ENCODE data around the gene APBB1IP. TPM values are rescaled to one million over a fixed set of nuclear protein-coding genes. Genes with fewer than 3 reads are reported as not detected.

The APBB1IP gene
- total RNA-seq, 1 experiment from 2014 or later, result not detected

DNA sequence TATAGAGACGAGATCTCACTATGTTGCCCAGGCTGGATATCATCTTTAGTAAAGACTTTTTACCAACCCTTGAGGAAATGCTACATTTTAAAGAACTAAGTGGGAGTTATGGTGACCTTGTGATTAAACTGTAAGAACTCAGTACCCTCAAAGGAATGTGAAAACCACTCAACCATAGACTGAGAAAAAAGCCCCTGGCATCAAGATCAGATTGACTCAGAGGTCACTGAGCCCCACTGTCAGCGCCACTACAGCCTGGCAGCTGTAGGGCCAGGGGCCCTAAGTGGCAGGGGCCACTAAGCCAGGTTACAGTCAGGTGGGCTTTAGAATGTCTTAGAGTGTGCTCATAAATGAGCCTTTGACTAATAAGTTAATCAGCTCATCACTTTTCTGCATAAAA is 55.9 kb downstream of the APBB1IP start:
- Histone ChIP-seq H4K8ac (replicated peaks; ENCODE audit: insufficient read length, low read depth, low read length) (no peak overlapping the region), H3K9me3 (ENCODE audit: control insufficient read depth, low read depth, low read length) (no peaks in the 10 kb centered on the region), H3K79me2 (ENCODE audit: insufficient read depth, low read length) (no peaks in the 10 kb centered on the region), H2AK5ac (ENCODE audit: insufficient read length, low read length) (no peak overlapping the region), H4K91ac (ENCODE audit: insufficient read length, low read depth, low read length) (no peak overlapping the region), H2BK5ac (ENCODE audit: insufficient read length, low read length) (no peak overlapping the region), H3K4ac (ENCODE audit: low read depth, low read length) (no peak overlapping the region), H3K56ac (ENCODE audit: insufficient read length, low read depth, low read length) (no peak overlapping the region), H3K4me2 (ENCODE audit: insufficient read depth, insufficient read length, low read length) (no peak overlapping the region), H3K14ac (ENCODE audit: insufficient read depth, low read length) (no peak overlapping the region), H3K4me1 (ENCODE audit: insufficient read depth, low read length) (no peaks in the 10 kb centered on the region), H3T11ph (ENCODE audit: low read length) (no peak overlapping the region), H2AFZ (ENCODE audit: low read length) (no peak overlapping the region), H3K18ac (ENCODE audit: insufficient read length, low read depth, low read length) (no peak overlapping the region), H4K5ac (ENCODE audit: insufficient read length, low read depth, low read length) (no peak overlapping the region), H2BK12ac (ENCODE audit: insufficient read length, low read depth, low read length) (no peak overlapping the region), H4K20me1 (ENCODE audit: control insufficient read depth, insufficient read depth, insufficient read length) (no peaks in the 10 kb centered on the region), H3K23ac (ENCODE audit: insufficient read length, low read depth, low read length) (no peak overlapping the region), H3K79me1 (ENCODE audit: insufficient read depth, low read depth, low read length, poor library complexity, severe bottlenecking) (no peaks in the 10 kb centered on the region), H3K9ac (ENCODE audit: extremely low read depth, insufficient read length, low read length) (no peak overlapping the region), H3K27ac (ENCODE audit: insufficient read length, low read depth, low read length) (no peak overlapping the region), H3K23me2 (ENCODE audit: insufficient read length, low read depth, low read length, poor library complexity, severe bottlenecking) (no peaks in the 10 kb centered on the region), H2BK20ac (ENCODE audit: low read depth, low read length, poor library complexity, severe bottlenecking) (no peak overlapping the region), H3K27me3 (ENCODE audit: insufficient read depth, low read length) (no peaks in the 10 kb centered on the region), H2BK120ac (ENCODE audit: low read depth, low read length, poor library complexity, severe bottlenecking) (no peak overlapping the region), H2BK15ac (ENCODE audit: low read depth, low read length) (no peak overlapping the region)
- Mint-ChIP-seq H3K9me3 (peaks cover 18 to 20% of the 10 kb centered on the region in 2 experiments), H3K4me1 (peaks cover 5 to 7% of the 10 kb centered on the region in 2 experiments), H3K27ac (no peak overlapping the region), H3K36me3 (ENCODE audit: insufficient read depth in 1 of 3, low read depth in 3 of 3) (peaks cover 8 to 16% (median 9%) of the 10 kb centered on the region in 3 experiments), H3K4me3 (no peak overlapping the region), H3K27me3 (ENCODE audit: low read depth) (no peaks in the 10 kb centered on the region; the same call in 1 of the 2 replicates)
- no CpG with 5 or more reads among the region's 2 CpGs for WGBS (ENCODE audit: extremely low coverage, insufficient read length, low lambda C conversion rate)
- TF ChIP-seq, protein P1, sequence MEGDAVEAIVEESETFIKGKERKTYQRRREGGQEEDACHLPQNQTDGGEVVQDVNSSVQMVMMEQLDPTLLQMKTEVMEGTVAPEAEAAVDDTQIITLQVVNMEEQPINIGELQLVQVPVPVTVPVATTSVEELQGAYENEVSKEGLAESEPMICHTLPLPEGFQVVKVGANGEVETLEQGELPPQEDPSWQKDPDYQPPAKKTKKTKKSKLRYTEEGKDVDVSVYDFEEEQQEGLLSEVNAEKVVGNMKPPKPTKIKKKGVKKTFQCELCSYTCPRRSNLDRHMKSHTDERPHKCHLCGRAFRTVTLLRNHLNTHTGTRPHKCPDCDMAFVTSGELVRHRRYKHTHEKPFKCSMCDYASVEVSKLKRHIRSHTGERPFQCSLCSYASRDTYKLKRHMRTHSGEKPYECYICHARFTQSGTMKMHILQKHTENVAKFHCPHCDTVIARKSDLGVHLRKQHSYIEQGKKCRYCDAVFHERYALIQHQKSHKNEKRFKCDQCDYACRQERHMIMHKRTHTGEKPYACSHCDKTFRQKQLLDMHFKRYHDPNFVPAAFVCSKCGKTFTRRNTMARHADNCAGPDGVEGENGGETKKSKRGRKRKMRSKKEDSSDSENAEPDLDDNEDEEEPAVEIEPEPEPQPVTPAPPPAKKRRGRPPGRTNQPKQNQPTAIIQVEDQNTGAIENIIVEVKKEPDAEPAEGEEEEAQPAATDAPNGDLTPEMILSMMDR (conservative IDR thresholded peaks at IDR 0.05), result no peak
- no peak for DNase-seq

Data from H9 (cell line).